ENCODE results near the gene ORC2. TPM values are rescaled to one million over a fixed set of nuclear protein-coding genes. Genes with fewer than 3 reads are reported as not detected.

Gene ORC2
- polyA plus RNA-seq, 3 donors: 3.1 to 5.4 (median 3.9) TPM

DNA sequence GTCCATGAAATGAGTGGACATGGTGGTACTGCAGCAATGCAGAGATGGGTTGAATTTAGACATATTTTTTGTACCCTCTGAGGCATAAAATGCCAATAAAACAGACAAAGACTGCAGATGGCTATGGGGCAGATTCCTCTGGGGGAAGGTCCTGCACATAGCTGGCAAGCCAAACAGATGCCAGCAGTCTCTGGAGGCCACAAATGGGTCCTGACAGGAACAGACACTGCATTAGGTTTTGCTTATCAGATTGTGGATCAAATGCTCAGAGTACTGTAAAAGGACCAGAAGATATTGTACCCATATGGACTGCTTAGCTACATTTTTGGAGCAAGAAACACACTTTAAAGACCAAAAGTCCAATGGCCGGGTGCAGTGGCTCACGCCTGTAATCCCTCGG lies 40.9 kb upstream of the ORC2 start:
- Mint-ChIP-seq H3K36me3 (peaks cover 64 to 86% of the 10 kb centered on the region in 2 donors), H3K9me3 (no peaks in the 10 kb centered on the region), H3K27me3 (ENCODE audit: low read depth in 3 of 3) (no peaks in the 10 kb centered on the region), H3K4me3 (no peak overlapping the region), H3K4me1 (no peaks in the 10 kb centered on the region), H3K27ac (no peak overlapping the region)
- no peak for DNase-seq
- TF ChIP-seq, protein P1, sequence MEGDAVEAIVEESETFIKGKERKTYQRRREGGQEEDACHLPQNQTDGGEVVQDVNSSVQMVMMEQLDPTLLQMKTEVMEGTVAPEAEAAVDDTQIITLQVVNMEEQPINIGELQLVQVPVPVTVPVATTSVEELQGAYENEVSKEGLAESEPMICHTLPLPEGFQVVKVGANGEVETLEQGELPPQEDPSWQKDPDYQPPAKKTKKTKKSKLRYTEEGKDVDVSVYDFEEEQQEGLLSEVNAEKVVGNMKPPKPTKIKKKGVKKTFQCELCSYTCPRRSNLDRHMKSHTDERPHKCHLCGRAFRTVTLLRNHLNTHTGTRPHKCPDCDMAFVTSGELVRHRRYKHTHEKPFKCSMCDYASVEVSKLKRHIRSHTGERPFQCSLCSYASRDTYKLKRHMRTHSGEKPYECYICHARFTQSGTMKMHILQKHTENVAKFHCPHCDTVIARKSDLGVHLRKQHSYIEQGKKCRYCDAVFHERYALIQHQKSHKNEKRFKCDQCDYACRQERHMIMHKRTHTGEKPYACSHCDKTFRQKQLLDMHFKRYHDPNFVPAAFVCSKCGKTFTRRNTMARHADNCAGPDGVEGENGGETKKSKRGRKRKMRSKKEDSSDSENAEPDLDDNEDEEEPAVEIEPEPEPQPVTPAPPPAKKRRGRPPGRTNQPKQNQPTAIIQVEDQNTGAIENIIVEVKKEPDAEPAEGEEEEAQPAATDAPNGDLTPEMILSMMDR (IDR thresholded peaks at IDR 0.05): no peak
- Histone ChIP-seq H3K27me3 (ENCODE audit: control insufficient read depth in 2 of 2, insufficient read depth in 2 of 2, low read length in 2 of 2) (no peaks in the 10 kb centered on the region), H3K36me3 (replicated peaks in 1 of 2; ENCODE audit: control insufficient read depth in 1 of 2, insufficient read depth in 2 of 2, low read length in 2 of 2) (peaks cover 66 to 89% of the 10 kb centered on the region in 2 donors), H2AFZ (ENCODE audit: insufficient read depth, low read depth, low read length, poor library complexity, severe bottlenecking) (no peak overlapping the region), H4K20me1 (ENCODE audit: insufficient read depth, low read length) (no peaks in the 10 kb centered on the region), H3K27ac (ENCODE audit: low read depth in 1 of 2, low read length in 2 of 2) (no peak overlapping the region), H3K4me2 (replicated peaks; ENCODE audit: extremely low read depth, low read length, poor library complexity, severe bottlenecking) (no peak overlapping the region), H3K9ac (ENCODE audit: insufficient read depth, low read length, poor library complexity, severe bottlenecking) (no peak overlapping the region), H3K79me2 (ENCODE audit: insufficient read depth, low read length) (no peaks in the 10 kb centered on the region), H3K9me3 (replicated peaks in 1 of 2; ENCODE audit: control insufficient read depth in 1 of 2, insufficient read depth in 1 of 2, low read length in 2 of 2) (no peaks in the 10 kb centered on the region), H3K4me1 (ENCODE audit: control insufficient read depth in 1 of 2, insufficient read depth in 2 of 2, low read length in 2 of 2) (no peaks in the 10 kb centered on the region), H3K4me3 (replicated peaks in 1 of 3; ENCODE audit: low read depth in 2 of 3, low read length in 3 of 3) (no peak overlapping the region)
- 100% methylated on average over 1 of the region's 3 CpGs for WGBS (ENCODE audit: insufficient coverage)
- intact Hi-C loops (cut with micrococcal nuclease): no loop called here

DNA sequence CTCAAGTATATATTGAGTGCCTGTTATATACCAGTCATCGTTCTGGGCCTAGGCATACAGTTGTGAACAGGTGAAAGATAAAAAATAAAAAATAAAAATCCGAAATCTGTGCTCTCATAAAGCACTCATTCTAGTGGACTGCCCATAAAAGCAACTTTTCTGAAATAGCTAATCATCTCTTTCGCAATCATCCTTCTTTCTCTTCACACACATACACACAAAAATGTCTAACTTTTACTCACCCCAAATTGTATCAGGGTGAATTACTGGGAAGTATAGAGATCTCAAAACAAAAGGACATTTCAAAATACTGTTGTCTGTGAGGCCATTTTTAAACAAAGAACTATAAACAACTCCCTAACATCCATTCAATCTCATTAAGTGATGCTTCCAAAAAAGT lies 29.6 kb upstream of the ORC2 start:
- Histone ChIP-seq H2AFZ (ENCODE audit: insufficient read depth, low read depth, low read length, poor library complexity, severe bottlenecking) (no peak overlapping the region), H3K4me1 (ENCODE audit: control insufficient read depth in 1 of 2, insufficient read depth in 2 of 2, low read length in 2 of 2) (no peaks in the 10 kb centered on the region), H3K4me3 (replicated peaks in 1 of 3; ENCODE audit: low read depth in 2 of 3, low read length in 3 of 3) (no peak overlapping the region), H3K79me2 (ENCODE audit: insufficient read depth, low read length) (no peaks in the 10 kb centered on the region), H3K9me3 (replicated peaks in 1 of 2; ENCODE audit: control insufficient read depth in 1 of 2, insufficient read depth in 1 of 2, low read length in 2 of 2) (no peaks in the 10 kb centered on the region), H3K9ac (ENCODE audit: insufficient read depth, low read length, poor library complexity, severe bottlenecking) (no peak overlapping the region), H3K4me2 (replicated peaks; ENCODE audit: extremely low read depth, low read length, poor library complexity, severe bottlenecking) (no peak overlapping the region), H3K27ac (ENCODE audit: low read depth in 1 of 2, low read length in 2 of 2) (no peak overlapping the region), H3K27me3 (ENCODE audit: control insufficient read depth in 2 of 2, insufficient read depth in 2 of 2, low read length in 2 of 2) (no peaks in the 10 kb centered on the region), H3K36me3 (replicated peaks in 1 of 2; ENCODE audit: control insufficient read depth in 1 of 2, insufficient read depth in 2 of 2, low read length in 2 of 2) (peaks cover 79 to 93% of the 10 kb centered on the region in 2 donors), H4K20me1 (ENCODE audit: insufficient read depth, low read length) (no peaks in the 10 kb centered on the region)
- Mint-ChIP-seq H3K27me3 (ENCODE audit: low read depth in 3 of 3) (no peaks in the 10 kb centered on the region), H3K27ac (no peak overlapping the region), H3K36me3 (peaks cover 60 to 84% of the 10 kb centered on the region in 2 donors), H3K9me3 (no peaks in the 10 kb centered on the region), H3K4me1 (no peaks in the 10 kb centered on the region), H3K4me3 (no peak overlapping the region)
- WGBS (ENCODE audit: insufficient coverage): no CpG with 5 or more reads among the region's 3 CpGs
- DNase-seq: no peak
- TF ChIP-seq, protein P1 (IDR thresholded peaks at IDR 0.05): no peak
- intact Hi-C loops (cut with micrococcal nuclease): no loop called here
